GM18867 (cell line): ENCODE measurements around the gene GADD45GIP1.
A peak's percentile ranks its signal among the peaks of the same experiment; 100 is the strongest.

Experiments used
- ATAC-seq: cut with Tn5 transposase; IDR thresholded peaks from one replicate; pipeline ENCODE4 v1.9.1; 2021; ENCODE audit warnings: mild to moderate bottlenecking, moderate library complexity; ENCODE audit not compliant: unreplicated experiment

Gene GADD45GIP1

GRCh38 chr19:12956446-12957388 is at the start of gene GADD45GIP1:
Gene GADD45GIP1, minus strand, starts transcription at chr19:12957223. Its CDS starts 11 bp downstream, at chr19:12957212.
- peak; percentile 67 for ATAC-seq

DNA sequence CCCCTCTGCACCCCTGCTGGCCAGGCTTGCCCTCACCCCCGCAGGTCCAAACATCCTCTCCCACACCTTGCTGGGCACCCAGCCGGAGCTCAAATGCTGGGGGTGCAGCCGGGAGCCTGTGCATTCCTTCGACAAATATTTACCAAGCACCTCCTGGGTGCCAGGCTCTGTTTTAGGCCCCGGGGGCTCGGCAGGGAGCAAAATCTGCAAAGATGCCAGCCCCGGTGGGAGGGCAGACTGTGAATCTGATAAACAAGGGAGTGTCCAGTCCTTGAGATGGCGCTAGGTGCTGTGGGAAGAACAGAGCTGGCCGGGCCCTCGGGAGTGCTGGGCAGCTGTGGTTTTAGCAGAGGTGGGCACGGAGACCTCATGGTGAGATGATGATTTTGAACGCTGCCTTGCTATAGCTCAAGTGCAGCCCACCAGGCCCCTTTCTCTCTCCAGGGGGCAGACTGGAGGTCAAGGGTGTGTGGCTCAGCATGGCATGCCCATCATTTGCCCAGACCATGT is 48.9 kb upstream of the GADD45GIP1 start:
- ATAC-seq = no peak

GRCh38 chr19:13005253-13005652 is 48.2 kb upstream of the GADD45GIP1 start:
- no peak for ATAC-seq

GRCh38 chr19:13004273-13004672 is 47.2 kb upstream of the GADD45GIP1 start:
- no peak for ATAC-seq

DNA sequence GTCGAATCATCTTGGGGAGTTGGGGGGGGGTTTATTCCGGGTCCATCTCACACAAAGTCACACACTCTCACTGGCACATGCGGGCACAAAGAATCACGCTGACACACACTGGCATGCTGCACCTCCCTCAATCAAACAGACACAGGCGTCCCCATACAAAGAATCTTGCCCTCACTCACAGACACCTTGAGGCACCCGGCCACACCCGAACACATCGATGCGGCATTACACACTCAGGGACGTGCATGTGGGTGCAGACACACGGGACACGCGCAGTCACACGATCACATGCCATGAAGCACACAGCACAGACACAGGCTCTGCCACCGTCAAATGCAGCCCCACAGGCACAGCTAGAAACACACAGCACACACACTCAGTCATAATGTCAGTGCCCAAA is 46.1 kb upstream of the GADD45GIP1 start:
- ATAC-seq = no peak

DNA sequence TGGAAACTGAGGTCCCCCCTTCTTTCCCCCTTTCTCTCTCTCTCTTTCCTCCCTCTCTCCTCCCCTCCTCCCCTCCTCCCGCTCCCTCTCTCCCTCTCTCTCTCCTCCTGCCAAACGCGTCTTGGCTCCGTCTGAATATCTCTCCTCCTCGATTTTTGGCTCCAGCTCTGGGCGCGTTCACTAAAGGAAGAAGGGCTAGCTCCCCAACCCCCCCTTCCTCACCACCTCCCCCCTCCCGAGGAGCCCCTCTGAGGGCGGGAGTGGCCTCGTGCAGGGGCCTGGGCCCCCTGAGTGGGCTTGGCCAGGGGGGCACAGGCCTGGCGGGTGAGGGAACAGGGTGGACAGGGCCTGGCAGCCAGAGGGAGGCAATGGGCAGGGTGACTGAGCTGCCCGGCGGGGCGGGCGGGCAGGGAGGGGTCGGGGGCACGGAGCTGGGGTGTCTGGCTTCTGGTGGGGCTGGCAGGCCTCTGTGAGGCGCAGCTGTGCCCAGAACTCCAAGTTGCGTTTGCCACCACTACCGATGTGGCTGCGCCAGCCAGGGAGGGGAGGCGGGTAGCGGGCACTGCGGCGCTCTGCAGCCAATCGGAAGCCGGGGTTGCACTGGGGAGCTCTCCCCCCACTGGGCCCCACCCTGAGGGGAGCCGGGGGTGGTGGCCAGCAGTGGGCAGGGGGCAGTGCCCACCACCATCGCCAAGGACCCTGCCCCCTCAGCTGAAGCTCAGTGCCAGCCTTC is 45.3 kb upstream of the GADD45GIP1 start:
- ATAC-seq = no peak

DNA sequence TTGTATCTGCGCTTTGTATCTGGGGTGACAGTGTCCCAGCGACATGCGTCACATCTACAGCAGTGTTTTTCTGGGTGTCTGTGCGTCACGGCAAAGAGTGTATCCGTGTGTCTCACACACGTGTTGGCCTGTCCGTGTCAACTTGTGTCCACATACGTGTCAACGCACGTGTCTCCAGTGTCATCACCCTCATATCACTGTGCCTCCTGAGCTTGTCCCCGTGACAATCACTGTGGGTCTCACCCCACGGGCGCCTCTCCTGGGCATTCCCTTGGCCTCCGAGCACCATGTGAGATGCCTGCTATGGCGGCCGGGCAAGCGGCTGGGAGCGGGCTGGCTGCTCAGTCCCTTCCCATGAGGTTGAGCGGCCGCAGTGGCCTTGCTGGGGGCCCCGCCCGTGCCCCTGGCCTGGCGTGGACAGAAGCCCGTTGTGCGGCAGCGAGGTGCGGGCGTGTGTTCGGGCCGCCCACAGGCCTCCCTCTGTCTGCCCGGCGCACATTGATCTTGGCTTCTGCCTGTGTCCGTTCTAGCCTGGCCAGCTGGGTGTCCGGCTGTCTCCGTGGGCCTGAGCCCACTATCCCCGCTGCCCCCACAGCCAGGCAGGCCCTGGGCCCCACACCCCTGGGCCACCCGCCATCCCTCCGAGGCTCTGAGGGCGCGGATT is 44.6 kb upstream of the GADD45GIP1 start:
- no peak for ATAC-seq

- no peak for ATAC-seq
These were observed 44.1 kb upstream of the GADD45GIP1 start for GRCh38 chr19:13001166-13001501.

DNA sequence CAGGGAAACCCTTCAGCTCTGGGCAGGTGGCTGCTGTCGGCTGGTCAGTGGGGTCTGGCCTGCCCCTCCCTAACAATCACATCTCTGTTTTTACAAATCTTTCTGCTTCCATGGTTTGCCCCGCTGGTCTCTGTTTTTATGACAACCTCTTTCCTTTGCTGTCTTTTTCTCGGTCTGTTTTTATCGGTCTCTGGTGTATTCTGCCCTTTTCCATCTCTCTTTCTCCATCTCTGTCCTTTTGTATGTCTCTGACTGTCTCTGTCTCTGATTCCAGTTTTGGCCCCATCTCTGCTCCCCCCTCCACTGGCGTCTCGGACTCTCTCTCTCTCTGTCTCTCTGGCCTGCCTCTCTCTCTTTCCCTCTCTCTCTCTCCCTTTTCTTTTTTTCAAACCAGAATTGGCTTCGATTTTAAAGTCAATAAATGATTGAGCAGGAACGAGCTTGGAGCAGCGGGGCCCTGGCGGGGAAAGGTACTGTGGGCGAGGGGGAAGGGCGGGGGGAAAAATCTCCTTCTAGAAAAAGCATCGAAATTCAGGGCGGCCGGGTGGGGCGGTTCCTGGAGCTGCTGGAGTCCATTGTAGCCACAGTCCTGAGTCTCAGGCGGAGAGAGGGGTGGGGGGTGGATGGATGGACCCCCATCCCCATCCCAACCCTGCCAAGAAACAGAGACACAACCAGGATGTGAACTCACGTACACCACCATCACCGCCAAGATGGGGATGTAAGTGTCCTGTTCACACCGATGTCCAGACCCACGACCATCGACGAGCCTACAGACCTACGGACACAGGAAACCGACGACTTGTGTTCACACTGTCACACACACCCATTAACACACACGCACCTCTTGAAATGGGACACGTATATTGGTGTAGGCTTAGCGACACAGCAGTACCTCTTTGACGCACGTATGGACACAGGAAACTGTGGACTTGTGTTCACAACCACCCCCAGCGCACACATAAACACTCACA is 41.2 kb upstream of the GADD45GIP1 start:
- no peak for ATAC-seq

- no peak for ATAC-seq
These were observed 40.4 kb upstream of the GADD45GIP1 start for GRCh38 chr19:12997179-12997966.

GRCh38 chr19:12996406-12997094 is 39.5 kb upstream of the GADD45GIP1 start:
- ATAC-seq = no peak

- no peak for ATAC-seq
These were observed 38.8 kb upstream of the GADD45GIP1 start for GRCh38 chr19:12995596-12996405.

DNA sequence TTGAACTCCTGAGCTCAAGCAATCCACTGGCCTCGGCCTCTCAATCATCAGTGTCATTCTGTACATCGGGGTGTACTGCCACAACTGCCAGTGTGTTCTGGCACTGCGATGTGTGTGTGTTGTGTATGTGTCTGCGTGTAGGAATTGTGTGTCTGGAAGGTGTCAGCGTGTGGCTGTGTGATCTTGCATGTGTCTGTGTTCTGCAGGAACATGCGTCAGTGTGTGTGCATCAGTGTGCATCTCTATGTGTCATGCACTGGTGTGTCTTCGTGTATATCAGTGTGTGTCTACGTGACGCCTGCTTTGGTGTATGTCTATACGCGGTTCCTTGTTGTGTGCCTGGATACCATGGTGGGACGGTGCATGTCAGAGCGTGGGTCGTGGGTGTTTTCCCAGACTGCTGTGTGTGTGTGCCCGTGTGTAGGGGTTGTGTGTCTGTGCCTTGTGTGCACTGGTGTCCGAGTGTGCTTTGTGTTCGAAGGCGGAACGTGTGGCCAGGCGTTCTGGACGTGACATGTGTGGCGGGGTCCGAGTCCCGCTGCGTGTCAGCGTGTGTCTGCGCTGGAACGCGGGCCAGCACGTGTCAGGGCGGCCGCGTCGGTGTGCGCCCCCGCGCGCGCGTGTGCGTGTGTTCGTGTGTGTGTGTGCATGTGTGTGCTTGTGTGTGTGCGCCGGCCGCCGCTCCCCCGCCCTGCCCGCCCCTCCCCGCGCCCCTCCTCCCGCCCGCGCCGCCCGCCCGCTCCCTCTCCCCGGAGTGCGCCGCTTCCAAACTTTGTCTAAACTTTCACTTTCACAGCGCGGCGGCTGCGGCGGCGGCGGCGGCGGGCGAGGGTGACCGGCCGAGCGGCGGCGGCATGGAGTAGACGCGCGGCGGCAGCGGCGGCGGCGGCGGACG is 37.9 kb upstream of the GADD45GIP1 start, which contains the start of gene NFIX:
TSS of gene NFIX (plus strand) at position 775 of the 895 bp plus-strand sequence. CDS start 363 bp downstream, outside the sequence.
- no peak for ATAC-seq

DNA sequence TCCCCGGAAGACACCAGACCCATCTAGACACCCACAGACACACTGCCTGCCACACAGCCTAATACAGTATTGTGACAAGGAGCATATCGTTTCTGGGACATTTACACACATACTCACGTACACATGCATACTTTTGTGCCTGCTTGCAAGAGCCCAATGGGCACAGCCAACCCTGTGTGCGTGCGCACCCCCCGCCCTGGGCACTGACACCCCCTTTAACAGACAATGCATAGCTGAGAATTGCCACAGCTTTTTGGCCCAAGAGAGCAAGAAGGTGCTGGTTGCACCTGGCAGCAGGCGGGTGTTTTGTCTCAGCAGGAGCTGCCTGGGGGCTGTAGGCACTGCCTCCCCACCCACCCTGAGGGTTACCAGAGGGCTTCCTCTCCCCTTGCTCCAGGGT is 36.5 kb upstream of the GADD45GIP1 start:
- ATAC-seq = no peak

DNA sequence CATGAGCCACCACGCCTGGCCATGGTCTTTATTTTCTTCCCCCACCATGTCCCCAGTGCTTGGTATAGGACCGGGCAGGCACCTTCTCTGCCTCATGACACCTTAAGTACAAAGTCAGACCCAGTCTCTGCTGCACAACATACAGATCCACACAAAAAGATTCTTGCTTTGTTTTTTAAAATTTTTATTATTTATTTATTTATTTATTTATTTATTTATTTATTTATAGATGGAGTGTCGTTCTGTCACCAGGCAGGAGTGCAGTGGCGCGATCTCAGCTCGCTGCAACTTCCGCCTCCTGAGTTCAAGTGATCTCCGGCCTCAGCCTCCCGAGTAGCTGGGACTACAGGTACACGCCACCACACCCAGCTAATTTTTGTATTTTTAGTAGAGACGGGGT is 35.7 kb upstream of the GADD45GIP1 start:
- ATAC-seq = no peak

- ATAC-seq = no peak
These were observed 34.3 kb upstream of the GADD45GIP1 start for GRCh38 chr19:12991296-12991695.

- no peak for ATAC-seq
These were observed 33.8 kb upstream of the GADD45GIP1 start for GRCh38 chr19:12990853-12991252.
